Ishikawa (cell line): ENCODE data around the gene CALD1.

Experiments
- CEBPB ChIP-seq: IDR thresholded peaks from 2 replicates; pipeline ENCODE4 v1.6.1; 2012
- CREB1 ChIP-seq: IDR thresholded peaks from 2 replicates; pipeline ENCODE4 v1.6.1; 2012; ENCODE audit warnings: low read depth
- EGR1 ChIP-seq: IDR thresholded peaks from 2 replicates; pipeline ENCODE4 v1.6.1; 2012
- EP300 ChIP-seq: IDR thresholded peaks from 2 replicates; pipeline ENCODE4 v1.6.1; 2012; ENCODE audit warnings: borderline replicate concordance
- FOXM1 ChIP-seq: IDR thresholded peaks from 2 replicates; pipeline ENCODE4 v1.6.1; 2012; ENCODE audit warnings: low read depth, borderline replicate concordance
- NFIC ChIP-seq: IDR thresholded peaks from 2 replicates; pipeline ENCODE4 v1.6.1; 2012
- RAD21 ChIP-seq: IDR thresholded peaks from 2 replicates; pipeline ENCODE4 v1.6.1; 2012; ENCODE audit warnings: low read depth
- REST ChIP-seq: IDR thresholded peaks from 2 replicates; pipeline ENCODE4 v1.6.1; 2012; ENCODE audit warnings: low read depth, mild to moderate bottlenecking
- TAF1 ChIP-seq: IDR thresholded peaks from 2 replicates; pipeline ENCODE4 v1.6.1; 2012; ENCODE audit warnings: low read depth, mild to moderate bottlenecking
- TCF12 ChIP-seq: IDR thresholded peaks from 2 replicates; pipeline ENCODE4 v1.6.1; 2012; ENCODE audit warnings: low read depth
- TEAD4 ChIP-seq: IDR thresholded peaks from 2 replicates; pipeline ENCODE4 v1.6.1; 2012
- USF1 ChIP-seq: IDR thresholded peaks from 2 replicates; pipeline ENCODE4 v1.6.1; 2012
- YY1 ChIP-seq: IDR thresholded peaks from 2 replicates; pipeline ENCODE4 v1.6.1; 2012; ENCODE audit warnings: low read depth
- ZBTB7A ChIP-seq: IDR thresholded peaks from 2 replicates; pipeline ENCODE4 v1.6.1; 2012; ENCODE audit warnings: low read depth
- TF ChIP-seq, protein P1 (sequence below): IDR thresholded peaks from 2 replicates; pipeline ENCODE4 v1.6.1; 2012

CALD1 gene

GRCh38 chr7:134787720-134788119 lies 8.3 kb downstream of the CALD1 start:
- TF ChIP-seq NFIC (no peak), EGR1 (no peak), EP300 (no peak), FOXM1 (no peak), RAD21 (no peak), TCF12 (no peak), CREB1 (no peak), TAF1 (no peak), USF1 (no peak), REST (no peak)
- TF ChIP-seq, protein P1, sequence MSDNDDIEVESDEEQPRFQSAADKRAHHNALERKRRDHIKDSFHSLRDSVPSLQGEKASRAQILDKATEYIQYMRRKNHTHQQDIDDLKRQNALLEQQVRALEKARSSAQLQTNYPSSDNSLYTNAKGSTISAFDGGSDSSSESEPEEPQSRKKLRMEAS, result no peak

DNA sequence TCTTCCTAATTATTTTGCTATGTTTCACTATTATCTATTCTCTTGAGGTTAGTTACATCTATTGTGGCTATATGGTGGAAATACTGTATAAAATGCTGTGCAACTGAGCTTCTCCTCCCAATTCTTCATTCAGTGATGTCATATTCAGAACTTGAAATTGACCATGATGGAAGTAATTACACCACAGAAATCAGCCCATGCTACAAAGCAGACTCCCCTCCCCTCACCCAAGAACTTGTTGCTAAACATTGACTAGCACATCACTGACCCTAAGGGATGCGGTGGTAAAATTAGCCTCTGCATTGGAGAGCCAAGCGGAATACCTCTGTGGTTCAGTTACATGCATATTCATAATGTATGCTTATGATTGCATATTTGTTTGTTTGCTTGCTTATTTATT lies 8.8 kb downstream of the CALD1 start:
- TF ChIP-seq TEAD4, result no peak
- TF ChIP-seq RAD21, result no peak
- no peak for TF ChIP-seq CEBPB
- TF ChIP-seq USF1, result no peak
- no peak for TF ChIP-seq ZBTB7A
- TF ChIP-seq FOXM1, result no peak

DNA sequence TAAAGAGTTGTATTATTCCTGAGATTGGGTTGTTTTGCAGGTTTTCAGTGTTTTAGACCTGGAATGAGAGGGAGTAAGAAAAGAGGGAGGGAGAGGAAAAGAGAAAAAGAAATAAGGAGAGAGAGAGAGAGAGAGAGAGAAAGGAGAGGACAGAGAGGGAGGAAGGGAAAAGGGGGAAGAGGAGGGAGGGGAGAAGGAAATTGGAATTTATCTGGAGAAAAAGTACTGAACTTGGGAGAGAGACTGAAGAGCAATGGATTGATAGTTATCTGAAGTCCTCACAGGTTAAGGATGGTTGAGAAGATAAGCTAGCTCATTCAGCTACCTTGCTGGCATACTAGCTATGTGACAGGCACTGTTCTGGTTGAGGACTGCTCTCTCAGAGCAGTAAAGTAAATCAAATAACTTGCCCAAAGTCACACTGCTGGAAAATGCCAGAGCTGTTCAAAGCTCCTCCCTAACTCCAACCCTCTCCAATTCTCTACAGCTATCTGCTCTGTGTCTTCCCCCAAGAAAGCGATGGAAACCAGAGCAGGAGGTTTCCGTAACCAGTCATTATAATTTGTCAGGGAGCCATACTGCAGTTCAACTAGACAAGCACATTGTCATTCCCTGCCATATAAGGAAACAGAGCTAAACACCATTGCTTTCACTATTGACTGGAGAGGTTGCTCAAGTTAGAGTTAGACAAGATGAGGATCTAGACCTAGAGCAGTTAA lies 10.7 kb downstream of the CALD1 start:
- TF ChIP-seq TCF12 (no peak), EP300 (no peak), CREB1 (no peak), USF1 (no peak), CEBPB (no peak), EGR1 (no peak), RAD21 (no peak), YY1 (no peak), ZBTB7A (no peak), TEAD4 (no peak), FOXM1 (no peak), TAF1 (no peak), REST (no peak), NFIC (no peak)
- TF ChIP-seq, protein P1, result no peak

DNA sequence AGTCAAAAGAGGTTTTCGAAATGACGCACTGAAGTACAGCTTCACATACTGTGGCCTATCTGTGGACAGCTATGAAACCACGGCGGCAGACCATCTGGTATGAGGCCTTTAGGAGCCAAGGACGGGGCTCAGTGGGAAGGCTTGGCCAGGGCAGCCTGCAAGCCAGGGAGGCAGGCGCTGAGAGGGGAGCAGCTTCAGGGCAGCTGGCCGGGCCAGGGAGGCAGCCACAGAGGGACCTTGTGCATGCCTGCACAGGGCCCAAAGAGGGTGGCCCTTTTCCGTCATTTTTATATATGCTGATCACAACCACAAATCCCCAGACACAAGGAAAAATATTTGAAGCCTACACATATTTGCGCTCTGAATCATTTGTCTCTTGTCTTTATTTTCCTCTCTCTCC lies 13.5 kb downstream of the CALD1 start:
- TF ChIP-seq FOXM1, result no peak
- TF ChIP-seq EP300, result no peak
- TF ChIP-seq REST, result no peak
- no peak for TF ChIP-seq NFIC
- TF ChIP-seq EGR1, result no peak
- no peak for TF ChIP-seq TAF1
- no peak for TF ChIP-seq CEBPB
- no peak for TF ChIP-seq RAD21
- no peak for TF ChIP-seq ZBTB7A
- no peak for TF ChIP-seq TCF12
- TF ChIP-seq YY1, result no peak
- TF ChIP-seq CREB1, result no peak
- no peak for TF ChIP-seq USF1
- TF ChIP-seq TEAD4, result no peak
